GF-D8 (cell line): ENCODE results near the gene INPP4B.

Experiments used
- DNase-seq: peaks from one replicate; lab custom pipeline; 2025; lab: John Stamatoyannopoulos, UW

Gene INPP4B

DNA sequence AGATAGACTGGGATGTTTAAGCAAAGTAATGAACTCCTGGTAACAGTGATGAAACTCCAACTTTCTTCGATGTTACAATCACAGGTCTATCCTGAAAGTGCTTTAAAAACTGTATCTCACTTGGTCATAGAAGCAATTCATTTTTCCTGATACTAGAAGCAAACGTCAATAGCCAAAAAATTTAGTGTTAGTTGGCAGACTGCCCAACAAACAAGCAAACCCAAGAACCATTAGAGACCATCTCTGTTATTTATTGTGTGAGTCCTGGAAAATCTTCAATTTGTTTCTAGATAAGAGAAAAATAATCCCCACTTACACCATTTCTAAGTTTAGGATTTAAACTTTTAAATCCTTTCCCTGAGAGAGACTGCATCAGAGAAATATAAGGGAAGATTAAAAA is 553.9 kb downstream of the INPP4B start:
- DNase-seq, result no peak

- DNase-seq, result no peak
Observed at GRCh38 chr4:142291299-142292050, 554.6 kb downstream of the INPP4B start.

GRCh38 chr4:142287371-142287770 is 558.7 kb downstream of the INPP4B start:
- no peak for DNase-seq

DNA sequence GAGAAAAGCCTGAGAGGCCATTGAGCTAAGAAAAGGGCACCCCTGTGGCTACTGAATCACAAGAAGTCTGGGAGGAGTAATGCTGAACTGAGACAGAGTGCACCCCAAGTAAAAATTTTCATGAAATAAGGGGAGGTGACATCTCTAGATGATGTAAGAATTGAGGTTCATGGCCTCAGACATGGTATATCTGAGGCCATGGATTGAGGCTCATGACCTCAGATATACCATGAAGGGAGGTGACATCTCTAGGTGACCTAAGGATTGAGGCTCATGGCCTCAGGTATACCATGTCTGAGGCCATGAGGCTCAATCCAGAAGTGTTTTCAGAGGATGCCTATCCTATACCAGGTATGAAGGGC is 560.9 kb downstream of the INPP4B start:
- no peak for DNase-seq

- no peak for DNase-seq
Observed at GRCh38 chr4:142284402-142285221, 561.5 kb downstream of the INPP4B start.

DNA sequence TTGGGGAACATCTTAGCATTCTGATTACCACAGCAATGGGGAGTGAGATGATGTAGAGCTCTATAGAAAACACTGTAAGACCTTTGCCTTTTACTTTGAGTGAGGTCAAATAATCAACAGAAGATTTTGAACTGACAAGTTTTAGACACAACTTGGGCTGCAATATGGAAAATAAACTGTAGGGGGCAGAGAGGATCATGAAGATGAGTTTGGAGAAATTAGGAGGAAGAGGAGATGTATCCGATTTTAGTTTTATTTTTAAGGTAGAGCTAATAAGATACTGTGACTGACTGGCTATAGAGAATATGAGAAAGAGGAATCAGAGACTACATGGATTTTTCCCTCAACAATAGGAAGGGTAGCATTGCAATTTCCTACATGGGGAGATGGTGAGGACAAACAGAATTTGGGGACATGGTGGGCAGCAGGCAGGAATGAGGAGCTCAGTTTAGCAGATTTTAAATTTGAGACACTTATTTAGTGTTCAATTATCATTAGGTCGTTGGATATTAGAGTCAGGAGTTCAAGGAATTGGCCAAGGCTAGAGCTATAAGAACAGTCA is 563.1 kb downstream of the INPP4B start:
- DNase-seq, result no peak

GRCh38 chr4:142281999-142282398 is 564.1 kb downstream of the INPP4B start:
- no peak for DNase-seq

GRCh38 chr4:142278663-142279062 is 567.4 kb downstream of the INPP4B start:
- DNase-seq, result no peak

- DNase-seq, result no peak
Observed at GRCh38 chr4:142278171-142278570, 567.9 kb downstream of the INPP4B start.

GRCh38 chr4:142274137-142274536 is 572.0 kb downstream of the INPP4B start:
- DNase-seq, result no peak

GRCh38 chr4:142272452-142272851 is 573.6 kb downstream of the INPP4B start:
- DNase-seq, result no peak

- no peak for DNase-seq
Observed at GRCh38 chr4:142271832-142272231, 574.3 kb downstream of the INPP4B start.

DNA sequence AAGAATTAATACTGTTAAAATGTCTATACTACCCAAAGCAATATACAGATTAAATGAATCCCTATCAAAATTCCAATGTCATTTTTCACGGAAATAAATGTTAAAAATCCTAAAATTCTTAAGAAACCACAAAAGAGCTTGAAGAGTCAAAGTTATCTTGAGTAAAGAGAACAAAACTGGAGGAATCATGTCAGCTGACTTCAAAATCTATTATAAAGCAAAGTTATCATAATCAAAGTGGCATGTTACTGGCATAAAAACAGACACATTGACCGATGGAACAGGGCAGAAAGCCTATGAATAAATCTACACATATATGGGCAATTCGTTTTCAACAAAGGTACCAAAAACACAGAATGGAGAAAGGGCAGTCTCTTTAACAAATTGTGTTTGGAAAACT is 579.0 kb downstream of the INPP4B start:
- DNase-seq, result no peak

DNA sequence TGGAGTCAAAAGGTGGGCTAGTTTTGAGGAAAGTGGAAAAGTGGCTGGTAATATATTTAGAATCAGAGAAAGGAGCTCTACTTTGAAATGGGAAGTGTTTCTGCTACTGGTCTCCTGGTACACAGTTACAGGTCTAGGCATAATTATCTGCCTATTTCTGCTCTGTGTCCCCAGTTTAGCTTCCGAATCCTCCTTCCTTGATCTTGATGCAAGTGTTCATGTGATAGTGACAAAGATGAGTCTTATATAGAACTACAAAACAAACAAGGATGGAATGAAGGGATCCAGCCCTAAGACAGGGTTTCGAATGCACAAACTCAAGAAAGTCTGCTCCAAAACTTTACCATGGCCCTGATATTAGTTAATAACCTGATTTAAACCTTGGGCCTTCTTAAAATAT is 580.2 kb downstream of the INPP4B start:
- no peak for DNase-seq

DNA sequence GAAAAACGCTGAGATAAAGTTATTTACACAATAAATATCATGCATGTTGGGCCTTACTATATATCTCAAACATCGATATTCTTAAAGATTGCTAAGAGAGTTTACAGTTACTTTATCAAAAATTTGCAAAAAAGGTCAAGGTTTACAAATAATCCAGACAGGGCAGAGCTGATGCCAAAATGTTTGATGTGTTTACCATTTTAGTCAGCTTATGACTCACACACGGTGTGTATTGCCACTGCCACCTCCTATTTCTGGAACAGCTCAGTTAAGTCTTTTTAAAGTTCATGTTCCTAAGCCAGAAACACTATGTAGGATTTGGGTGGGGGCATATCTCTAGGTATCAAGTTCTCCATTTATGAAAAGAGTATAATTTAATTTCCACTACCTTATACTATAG is 580.6 kb downstream of the INPP4B start:
- no peak for DNase-seq

- DNase-seq, result peak; percentile 9
Observed at GRCh38 chr4:142264961-142265360, 581.1 kb downstream of the INPP4B start.

GRCh38 chr4:142262956-142263355 is 583.1 kb downstream of the INPP4B start:
- DNase-seq, result no peak

- DNase-seq, result no peak
Observed at GRCh38 chr4:142248946-142249345, 597.2 kb downstream of the INPP4B start.

DNA sequence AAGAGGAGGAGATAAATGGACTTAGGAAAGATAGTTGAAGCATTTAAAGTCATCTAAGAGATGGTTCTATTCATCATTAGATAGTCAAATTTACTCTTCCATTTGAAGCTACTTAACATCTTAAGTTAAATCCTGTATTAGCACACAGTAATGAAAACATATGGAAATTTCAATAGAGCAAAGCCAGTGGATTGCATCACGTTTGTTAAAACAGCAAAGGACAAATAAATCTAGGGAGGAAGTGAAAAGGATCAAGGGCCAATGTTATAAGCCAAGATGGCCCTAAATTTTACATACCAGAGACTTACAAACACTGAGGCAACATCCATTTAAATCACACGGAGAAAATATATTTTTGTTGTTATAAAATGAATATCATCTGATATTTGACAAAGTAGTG is 602.8 kb downstream of the INPP4B start:
- no peak for DNase-seq

- DNase-seq, result no peak
Observed at GRCh38 chr4:142242156-142242555, 603.9 kb downstream of the INPP4B start.

- DNase-seq, result no peak
Observed at GRCh38 chr4:142238589-142238988, 607.5 kb downstream of the INPP4B start.

GRCh38 chr4:142236268-142236667 is 609.8 kb downstream of the INPP4B start:
- no peak for DNase-seq

GRCh38 chr4:142231787-142232186 is 614.3 kb downstream of the INPP4B start:
- DNase-seq, result no peak
